PC-3 (cell line): ENCODE measurements around the gene CALCB. TPM values are rescaled to one million over a fixed set of nuclear protein-coding genes. Genes with fewer than 3 reads are reported as not detected.

Experiments
- ATAC-seq: fragments of 200-7000 bp; cut with Tn5 transposase; 2 replicates; pipeline ENCODE4 v1.9.1; 2020; ENCODE audit warnings: mild to moderate bottlenecking, moderate library complexity
- BruUV-seq: library from RNA; stranded (reverse); fragments of 400-500 nt; replicated peaks from 2 replicates; lab custom pipeline; 2021; lab: Mats Ljungman, UMichigan
- CTCF ChIA-PET: fragments of 300-600 bp; sonication (Branson Sonifier 250); formaldehyde crosslinking; loops from one replicate; lab custom pipeline; 2022; ENCODE audit warnings: antibody characterized with exemption; lab: Charles Lee
- POLR2A ChIA-PET: fragments of 300-600 bp; sonication (Branson Sonifier 250); formaldehyde crosslinking; loops from one replicate; lab custom pipeline; 2022; ENCODE audit warnings: antibody characterized with exemption; ENCODE audit not compliant: unreplicated experiment; lab: Charles Lee
- DNase-seq: peaks from one replicate; pipeline ENCODE4 v3.0.0-alpha.2; 2015
- H2AFZ ChIP-seq: fragments of 300-600 bp; sonication (generic); 2 replicates; pipeline ENCODE4 v1.6.0; 2016; ENCODE audit warnings: antibody characterized with exemption, low read length
- H3F3A ChIP-seq: fragments of 300-600 bp; sonication (generic); one replicate; pipeline ENCODE4 v1.6.0; 2017; ENCODE audit warnings: antibody characterized with exemption, low read length, control low read depth, mild to moderate bottlenecking; ENCODE audit not compliant: unreplicated experiment
- H3K27ac ChIP-seq: fragments of 300-600 bp; sonication (generic); 2 replicates; pipeline ENCODE4 v1.5.1; 2016; ENCODE audit warnings: mild to moderate bottlenecking, low read length
- H3K27me3 ChIP-seq: fragments of 300-600 bp; sonication (generic); 2 replicates; pipeline ENCODE4 v1.6.1; 2016; ENCODE audit warnings: low read length, mixed read lengths
- H3K36me3 ChIP-seq: fragments of 300-600 bp; sonication (generic); 2 replicates; pipeline ENCODE4 v1.6.1; 2016; ENCODE audit warnings: low read depth, mixed run types, low read length, mixed read lengths
- H3K4me1 ChIP-seq: fragments of 300-600 bp; sonication (generic); 2 replicates; pipeline ENCODE4 v1.5.1; 2016; ENCODE audit warnings: low read length; ENCODE audit not compliant: insufficient read depth
- H3K4me2 ChIP-seq: fragments of 300-600 bp; sonication (generic); 2 replicates; pipeline ENCODE4 v1.6.0; 2016; ENCODE audit warnings: low read length
- H3K4me3 ChIP-seq: fragments of 300-600 bp; sonication (generic); 2 replicates; pipeline ENCODE4 v1.5.1; 2016; ENCODE audit warnings: mild to moderate bottlenecking, low read length, mixed read lengths
- H3K79me2 ChIP-seq: fragments of 300-600 bp; sonication (generic); 2 replicates; pipeline ENCODE4 v1.6.1; 2017; ENCODE audit warnings: low read length, mixed read lengths
- H3K9ac ChIP-seq: fragments of 300-600 bp; sonication (generic); 2 replicates; pipeline ENCODE4 v1.6.0; 2016; ENCODE audit warnings: mild to moderate bottlenecking, low read length
- H3K9me2 ChIP-seq: fragments of 300-600 bp; sonication (generic); replicated peaks from 2 replicates; pipeline ENCODE4 v1.6.1; 2016; ENCODE audit warnings: mixed run types, low read length, mixed read lengths
- H3K9me3 ChIP-seq: fragments of 300-600 bp; sonication (generic); 2 replicates; pipeline ENCODE4 v1.6.1; 2016; ENCODE audit warnings: low read length, mixed read lengths
- H4K20me1 ChIP-seq: fragments of 300-600 bp; sonication (generic); 2 replicates; pipeline ENCODE4 v1.6.1; 2016; ENCODE audit warnings: low read length, mixed read lengths
- CTCF ChIP-seq: fragments of 300-600 bp; sonication (generic); conservative IDR thresholded peaks from 2 replicates; pipeline ENCODE4 v1.5.1; 2017; ENCODE audit warnings: antibody characterized with exemption, low read depth, mild to moderate bottlenecking, low read length
- EZH2 ChIP-seq: fragments of 300-600 bp; sonication (generic); IDR thresholded peaks from one replicate; pipeline ENCODE4 v1.6.1; 2017; ENCODE audit warnings: antibody characterized with exemption, mild to moderate bottlenecking, low read length; ENCODE audit not compliant: unreplicated experiment
- EZH2phosphoT487 ChIP-seq: fragments of 300-600 bp; sonication (generic); IDR thresholded peaks from 2 replicates; pipeline ENCODE4 v1.6.1; 2018; ENCODE audit warnings: mild to moderate bottlenecking, antibody characterized with exemption, low read length, borderline replicate concordance
- intact Hi-C: fragments of 100-400 bp; cut with micrococcal nuclease; formaldehyde crosslinking; loops from 2 replicates; pipeline ENCODE4 v1.9.0; 2023
- total RNA-seq: library from RNA; depleted of rRNA; stranded (reverse); fragments of >200 nt; gene quantifications from 2 replicates; pipeline ENCODE4 v1.2.3, GENCODE V29; 2014

Gene CALCB
- total RNA-seq, 1 experiment from 2014 or later = not detected

- POLR2A ChIA-PET = no interaction called here
- Histone ChIP-seq H3K27ac (no peak overlapping the region), H2AFZ (no peak overlapping the region), H3K9me3 (no peaks in the 10 kb centered on the region), H3K4me2 (no peak overlapping the region), H3K9me2 (no peaks in the 10 kb centered on the region), H3K36me3 (no peaks in the 10 kb centered on the region), H3K27me3 (no peaks in the 10 kb centered on the region), H4K20me1 (no peaks in the 10 kb centered on the region), H3F3A (no peaks in the 10 kb centered on the region), H3K4me1 (no peaks in the 10 kb centered on the region), H3K9ac (no peak overlapping the region), H3K79me2 (no peaks in the 10 kb centered on the region), H3K4me3 (no peak overlapping the region)
- intact Hi-C loops = no loop called here
- no peak for ATAC-seq
- no TSS peak for BruUV-seq
- TF ChIP-seq EZH2 = no peak
- no peak for TF ChIP-seq EZH2phosphoT487
- no peak for TF ChIP-seq CTCF
- CTCF ChIA-PET = no interaction called here
- DNase-seq = no peak
Measured at GRCh38 chr11:15091625-15092024, 18.2 kb downstream of the CALCB start.

- H2AFZ ChIP-seq = no peak overlapping the region
- no peak overlapping the region for H3K9ac ChIP-seq
- CTCF ChIA-PET = no interaction called here
- no TSS peak for BruUV-seq
- ATAC-seq (no peak), DNase-seq (no peak)
- POLR2A ChIA-PET = no interaction called here
- H4K20me1 ChIP-seq = no peaks in the 10 kb centered on the region
- intact Hi-C loops = no loop called here
- no peaks in the 10 kb centered on the region for H3K27me3 ChIP-seq
- H3K36me3 ChIP-seq = no peaks in the 10 kb centered on the region
- TF ChIP-seq CTCF = no peak
- TF ChIP-seq EZH2 = no peak
- no peak for TF ChIP-seq EZH2phosphoT487
- no peaks in the 10 kb centered on the region for H3K9me2 ChIP-seq
- H3K4me1 ChIP-seq = no peaks in the 10 kb centered on the region
- H3K27ac ChIP-seq = no peak overlapping the region
- H3K4me3 ChIP-seq = no peak overlapping the region
- no peaks in the 10 kb centered on the region for H3K79me2 ChIP-seq
- H3F3A ChIP-seq = no peaks in the 10 kb centered on the region
- H3K9me3 ChIP-seq = no peaks in the 10 kb centered on the region
- no peak overlapping the region for H3K4me2 ChIP-seq
Measured at GRCh38 chr11:15093432-15093831, 20.0 kb downstream of the CALCB start.

- no peaks in the 10 kb centered on the region for H3K36me3 ChIP-seq
- ATAC-seq = no peak
- H3K4me1 ChIP-seq = no peaks in the 10 kb centered on the region
- H3F3A ChIP-seq = no peaks in the 10 kb centered on the region
- no peak overlapping the region for H3K9ac ChIP-seq
- no peaks in the 10 kb centered on the region for H3K79me2 ChIP-seq
- H3K4me2 ChIP-seq = no peak overlapping the region
- CTCF ChIA-PET = no interaction called here
- no peaks in the 10 kb centered on the region for H3K9me2 ChIP-seq
- no peak for DNase-seq
- no peak overlapping the region for H2AFZ ChIP-seq
- H3K4me3 ChIP-seq = no peak overlapping the region
- no peaks in the 10 kb centered on the region for H3K9me3 ChIP-seq
- BruUV-seq = no TSS peak
- POLR2A ChIA-PET = no interaction called here
- H4K20me1 ChIP-seq = no peaks in the 10 kb centered on the region
- no peak for TF ChIP-seq EZH2phosphoT487
- TF ChIP-seq EZH2 = no peak
- TF ChIP-seq CTCF = no peak
- H3K27me3 ChIP-seq = no peaks in the 10 kb centered on the region
- intact Hi-C loops = no loop called here
- no peak overlapping the region for H3K27ac ChIP-seq
Measured at GRCh38 chr11:15095736-15096228, 22.4 kb downstream of the CALCB start.
